DND-41 (cell line): ENCODE data around the gene DOCK3.
"Not testable (repeated sequence)": the region's sequence is repeated elsewhere in the genome, so short reads cannot be mapped to it uniquely, and the experiment has no call there.

ENCODE experiments used
- ATAC-seq: fragments of 200-7000 bp; cut with Tn5 transposase; 3 replicates; pipeline ENCODE4 v1.9.1; 2021; ENCODE audit warnings: low read depth; ENCODE audit not compliant: insufficient read depth
- DNase-seq: peaks from one replicate; pipeline ENCODE4 v3.0.0-alpha.2; 2020
- H2AFZ ChIP-seq: 2 replicates; pipeline ENCODE4 v1.6.0; 2012; ENCODE audit warnings: low read depth, low read length
- H3K27ac ChIP-seq: 2 replicates; pipeline ENCODE4 v1.5.1; 2012; ENCODE audit warnings: low read length, inconsistent platforms
- H3K27me3 ChIP-seq: fragments of 200-600 bp; sonication (generic); 2 replicates; pipeline ENCODE4 v1.6.0; 2012; ENCODE audit warnings: low read length, mild to moderate bottlenecking, inconsistent platforms; ENCODE audit not compliant: insufficient read depth, poor library complexity
- H3K36me3 ChIP-seq: 2 replicates; pipeline ENCODE4 v1.5.1; 2012; ENCODE audit warnings: low read length, inconsistent platforms; ENCODE audit not compliant: insufficient read depth
- H3K4me1 ChIP-seq: 2 replicates; pipeline ENCODE4 v1.5.1; 2012; ENCODE audit warnings: mild to moderate bottlenecking, low read length; ENCODE audit not compliant: insufficient read depth
- H3K4me2 ChIP-seq: 2 replicates; pipeline ENCODE4 v1.6.0; 2012; ENCODE audit warnings: mild to moderate bottlenecking, moderate library complexity, low read length, inconsistent platforms; ENCODE audit not compliant: insufficient read depth
- H3K4me3 ChIP-seq, 2 experiments: fragments of 200-600 bp in 1 of 2; shearing (Covaris generic) in 1 of 2; 2 replicates each; pipeline ENCODE4 v1.5.1; 2012 to 2016; ENCODE audit warnings: inconsistent platforms in 2 of 2, low read length in 2 of 2, mild to moderate bottlenecking in 2 of 2, low read depth in 1 of 2, moderate library complexity in 1 of 2
- H3K79me2 ChIP-seq: 2 replicates; pipeline ENCODE4 v1.6.0; 2012; ENCODE audit warnings: low read length, inconsistent platforms; ENCODE audit not compliant: insufficient read depth
- H3K9ac ChIP-seq: 2 replicates; pipeline ENCODE4 v1.6.0; 2012; ENCODE audit warnings: low read depth, mild to moderate bottlenecking, inconsistent platforms, low read length, moderate library complexity
- H3K9me3 ChIP-seq: 2 replicates; pipeline ENCODE4 v1.5.1; 2012; ENCODE audit warnings: low read length, moderate library complexity, mild to moderate bottlenecking, inconsistent platforms; ENCODE audit not compliant: insufficient read depth, severe bottlenecking
- H4K20me1 ChIP-seq: 2 replicates; pipeline ENCODE4 v1.6.0; 2012; ENCODE audit warnings: low read length; ENCODE audit not compliant: insufficient read depth
- CTCF ChIP-seq: IDR thresholded peaks from 2 replicates; pipeline ENCODE4 v1.5.1; 2012; ENCODE audit warnings: borderline replicate concordance, low read length, moderate library complexity, mild to moderate bottlenecking; ENCODE audit not compliant: poor library complexity, severe bottlenecking; ENCODE audit errors: extremely low read depth
- EZH2 ChIP-seq: IDR thresholded peaks from 3 replicates; pipeline ENCODE4 v1.6.1; 2012; ENCODE audit warnings: borderline replicate concordance, low read depth, mild to moderate bottlenecking, moderate library complexity, low read length, inconsistent platforms; ENCODE audit not compliant: severe bottlenecking

Gene DOCK3

GRCh38 chr3:50687916-50688315, 13.2 kb downstream of the DOCK3 start:
- Histone ChIP-seq H2AFZ (no peak overlapping the region), H3K36me3 (no peaks in the 10 kb centered on the region), H3K79me2 (no peaks in the 10 kb centered on the region), H3K4me3 (no peak overlapping the region), H3K27me3 (peaks cover 11% of the 10 kb centered on the region), H3K9ac (no peak overlapping the region), H3K4me1 (no peaks in the 10 kb centered on the region), H4K20me1 (no peaks in the 10 kb centered on the region), H3K27ac (no peak overlapping the region), H3K9me3 (no peaks in the 10 kb centered on the region), H3K4me2 (no peak overlapping the region)
- ATAC-seq: no peak
- DNase-seq: no peak
- no peak for TF ChIP-seq EZH2
- TF ChIP-seq CTCF: no peak

- H3K27ac ChIP-seq, H3K9me3 ChIP-seq, ATAC-seq, H3K4me1 ChIP-seq, H3K79me2 ChIP-seq, H4K20me1 ChIP-seq, H2AFZ ChIP-seq, H3K36me3 ChIP-seq, H3K4me3 ChIP-seq, H3K4me2 ChIP-seq, DNase-seq, H3K9ac ChIP-seq: not testable (repeated sequence)
- peaks cover 11% of the 10 kb centered on the region for H3K27me3 ChIP-seq
These were observed 13.9 kb downstream of the DOCK3 start for GRCh38 chr3:50688602-50689001.

- no peak overlapping the region for H3K4me3 ChIP-seq
- no peaks in the 10 kb centered on the region for H3K36me3 ChIP-seq
- H2AFZ ChIP-seq: no peak overlapping the region
- H4K20me1 ChIP-seq: no peaks in the 10 kb centered on the region
- peaks cover 6% of the 10 kb centered on the region for H3K27me3 ChIP-seq
- DNase-seq: no peak
- no peak for ATAC-seq
- no peaks in the 10 kb centered on the region for H3K9me3 ChIP-seq
- no peak overlapping the region for H3K4me2 ChIP-seq
- no peaks in the 10 kb centered on the region for H3K4me1 ChIP-seq
- H3K27ac ChIP-seq: no peak overlapping the region
- no peaks in the 10 kb centered on the region for H3K79me2 ChIP-seq
- TF ChIP-seq EZH2 (no peak), CTCF (no peak)
- H3K9ac ChIP-seq: no peak overlapping the region
These were observed 14.8 kb downstream of the DOCK3 start for GRCh38 chr3:50689558-50689957.

- ATAC-seq (no peak), DNase-seq (no peak)
- no peak for TF ChIP-seq EZH2
- TF ChIP-seq CTCF: no peak
- peaks cover 4% of the 10 kb centered on the region for H3K9me3 ChIP-seq
- no peak overlapping the region for H3K27ac ChIP-seq
- no peaks in the 10 kb centered on the region for H3K36me3 ChIP-seq
- no peaks in the 10 kb centered on the region for H3K4me1 ChIP-seq
- no peaks in the 10 kb centered on the region for H3K27me3 ChIP-seq
- no peak overlapping the region for H3K4me2 ChIP-seq
- H3K79me2 ChIP-seq: no peaks in the 10 kb centered on the region
- no peak overlapping the region for H3K9ac ChIP-seq
- no peak overlapping the region for H3K4me3 ChIP-seq
- H4K20me1 ChIP-seq: no peaks in the 10 kb centered on the region
- H2AFZ ChIP-seq: no peak overlapping the region
These were observed 20.3 kb downstream of the DOCK3 start for GRCh38 chr3:50695031-50695430.
